Measurements from ENCODE around the gene PEPD.
"Not testable (repeated sequence)": the region's sequence is repeated elsewhere in the genome, so short reads cannot be mapped to it uniquely, and the experiment has no call there.

The PEPD gene

DNA sequence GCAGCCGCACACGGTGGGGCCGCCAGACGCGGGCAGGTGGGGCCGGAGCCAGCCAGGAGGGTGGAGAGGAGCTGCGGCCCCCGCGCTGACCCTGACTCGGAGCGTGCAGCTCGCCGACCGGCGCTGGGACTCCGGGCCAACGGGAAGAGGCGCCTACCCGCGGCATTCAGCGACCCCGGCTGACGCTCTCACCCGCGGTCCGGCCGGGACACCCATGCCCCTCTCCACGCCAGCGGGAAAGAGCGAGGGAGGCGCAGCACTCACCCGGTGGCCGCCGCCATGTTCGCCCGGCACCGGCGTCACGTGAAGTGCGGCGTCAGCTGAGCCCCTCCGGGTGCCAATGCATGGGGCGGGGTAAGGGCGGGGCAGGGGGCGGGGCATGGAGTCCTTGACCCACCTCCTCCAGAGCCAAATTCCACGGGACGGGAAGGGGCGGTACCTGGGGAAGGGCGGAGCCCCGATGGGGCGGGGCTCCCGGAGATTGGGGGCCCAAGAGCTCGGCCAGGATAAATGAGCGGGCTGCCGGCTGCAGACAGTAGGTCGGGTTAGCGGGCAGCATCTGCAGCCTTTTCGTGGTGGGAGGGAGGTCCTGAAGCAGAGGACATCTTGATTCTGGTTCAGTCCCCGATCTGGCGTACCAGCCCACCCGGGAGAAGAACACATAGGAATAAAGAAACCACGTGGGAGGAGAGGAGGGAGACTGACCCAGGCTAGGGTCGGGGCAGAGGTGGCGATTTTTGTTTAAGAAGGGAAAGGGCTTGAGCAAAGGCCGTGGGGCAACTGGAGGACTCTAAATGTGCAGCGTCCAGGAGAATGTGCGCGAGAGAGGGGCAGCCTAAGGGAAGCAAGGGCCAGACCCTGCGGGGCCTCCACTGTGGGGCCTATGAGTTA lies at the start of gene PEPD:
TSS of gene PEPD (minus strand) at position 312 of the 891 bp plus-strand sequence. CDS start at position 281, 31 bp downstream.
- in situ Hi-C loops (cut with HindIII; ENCODE audit: low sequenced_read_pairs): no loop called here

DNA sequence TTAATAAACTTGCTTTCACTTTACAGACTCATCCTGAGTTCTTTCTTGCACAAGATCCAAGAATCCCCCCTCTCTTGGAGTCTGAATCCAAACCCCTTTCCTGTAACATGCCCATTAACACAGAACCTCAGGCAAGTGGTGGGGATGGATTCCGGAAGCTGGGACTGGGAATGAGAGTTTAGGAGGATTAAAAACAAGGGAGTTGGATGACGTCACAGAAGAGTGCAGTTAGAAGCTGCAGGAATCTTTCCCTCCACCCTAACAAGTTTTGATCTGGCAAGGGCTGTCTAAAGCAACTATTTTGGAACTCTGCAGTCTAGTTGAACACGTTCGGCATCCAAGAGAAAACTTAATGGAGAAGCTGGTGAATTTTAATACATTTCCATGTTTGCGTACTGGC lies 48.2 kb upstream of the PEPD start:
- in situ Hi-C loops (cut with HindIII; ENCODE audit: low sequenced_read_pairs): no loop called here

GRCh38 chr19:33568706-33569105 lies 47.1 kb upstream of the PEPD start:
- in situ Hi-C loops (cut with HindIII; ENCODE audit: low sequenced_read_pairs): no loop called here

GRCh38 chr19:33564836-33565338 lies 43.3 kb upstream of the PEPD start:
- in situ Hi-C loops (cut with HindIII; ENCODE audit: low sequenced_read_pairs): no loop called here

- in situ Hi-C loops (cut with HindIII; ENCODE audit: low sequenced_read_pairs): no loop called here
Observed at GRCh38 chr19:33562636-33563035, 41.0 kb upstream of the PEPD start.

GRCh38 chr19:33561666-33562065 lies 40.1 kb upstream of the PEPD start:
- in situ Hi-C loops (cut with HindIII; ENCODE audit: low sequenced_read_pairs): not testable (repeated sequence)

DNA sequence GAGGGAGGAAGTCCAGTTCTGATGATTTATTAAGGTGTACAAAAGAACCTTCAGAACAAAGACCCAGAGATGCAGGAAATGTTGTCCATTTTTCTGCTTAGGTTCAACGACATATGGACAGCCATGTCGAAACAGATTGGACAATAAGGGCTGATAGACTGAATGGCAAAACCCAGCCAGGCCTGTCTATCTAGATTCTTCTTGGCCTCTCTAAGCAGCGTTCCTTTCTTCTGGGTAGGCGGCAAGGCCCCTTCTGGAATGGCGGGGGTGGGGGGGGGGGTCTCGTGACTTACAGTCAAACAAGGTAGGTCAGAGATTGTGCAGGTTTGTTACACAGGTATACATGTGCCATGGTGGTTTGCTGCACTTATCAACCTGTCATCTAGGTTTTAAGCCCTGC lies 39.7 kb upstream of the PEPD start:
- in situ Hi-C loops (cut with HindIII; ENCODE audit: low sequenced_read_pairs): no loop called here

GRCh38 chr19:33559996-33560395 lies 38.4 kb upstream of the PEPD start:
- in situ Hi-C loops (cut with HindIII; ENCODE audit: low sequenced_read_pairs): no loop called here

DNA sequence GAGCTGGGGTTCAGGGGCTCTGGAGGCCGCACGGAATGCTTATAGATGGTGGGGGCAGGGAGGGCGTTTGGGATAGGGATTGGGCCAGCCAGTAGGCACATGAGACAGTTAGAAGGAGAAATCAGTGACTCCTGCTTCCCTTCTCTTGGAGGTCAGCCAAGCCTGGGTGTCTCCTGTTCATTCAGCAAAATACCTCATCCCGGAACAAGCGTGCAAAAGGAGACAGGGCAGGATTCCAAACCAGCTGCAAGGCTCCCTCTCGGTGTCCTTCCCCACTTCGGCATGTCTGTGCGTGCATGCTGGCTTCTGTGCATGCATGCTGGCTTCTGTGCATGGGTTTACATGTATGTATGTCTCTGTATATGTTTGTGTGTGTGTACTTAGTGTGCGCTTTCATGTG lies 37.3 kb upstream of the PEPD start:
- in situ Hi-C loops (cut with HindIII; ENCODE audit: low sequenced_read_pairs): no loop called here

DNA sequence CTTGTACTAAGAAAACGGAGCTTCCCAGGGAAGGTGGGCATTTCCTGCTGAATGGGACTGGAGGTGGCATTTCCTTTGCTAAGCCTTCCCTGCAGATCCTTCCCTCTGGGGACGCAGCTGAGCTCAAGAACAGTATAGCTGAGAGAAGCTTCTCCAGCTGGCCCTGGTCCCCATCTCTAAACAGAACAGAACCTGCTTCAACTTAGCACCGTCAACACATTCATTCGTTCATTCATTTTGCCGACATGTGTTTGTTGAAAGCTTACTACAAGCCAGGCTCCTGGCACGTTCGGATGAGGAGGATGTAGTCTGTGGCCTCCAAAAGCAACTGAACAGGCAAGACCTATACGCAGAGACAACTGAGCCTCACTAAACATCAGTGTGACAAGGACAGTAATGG lies 36.6 kb upstream of the PEPD start:
- in situ Hi-C loops (cut with HindIII; ENCODE audit: low sequenced_read_pairs): no loop called here

DNA sequence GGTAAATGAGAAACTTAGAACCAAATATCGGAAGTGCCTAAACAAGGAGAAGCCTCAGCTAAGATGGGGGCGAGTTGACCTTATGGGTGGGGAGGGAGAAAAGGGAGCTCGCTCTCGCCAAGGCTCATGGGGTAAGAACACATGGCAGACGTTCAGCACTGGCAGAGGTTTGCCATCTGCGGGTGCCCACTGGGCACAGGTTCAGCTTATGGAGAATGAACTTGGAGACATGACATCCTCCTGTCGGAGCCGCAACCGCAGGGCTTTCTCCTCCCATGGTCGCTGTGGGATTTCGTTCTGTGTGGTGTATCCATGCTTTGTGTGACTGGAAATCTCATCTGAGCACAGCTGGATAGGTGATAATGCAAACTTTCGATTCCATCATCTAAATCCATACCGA lies 36.1 kb upstream of the PEPD start:
- in situ Hi-C loops (cut with HindIII; ENCODE audit: low sequenced_read_pairs): no loop called here

DNA sequence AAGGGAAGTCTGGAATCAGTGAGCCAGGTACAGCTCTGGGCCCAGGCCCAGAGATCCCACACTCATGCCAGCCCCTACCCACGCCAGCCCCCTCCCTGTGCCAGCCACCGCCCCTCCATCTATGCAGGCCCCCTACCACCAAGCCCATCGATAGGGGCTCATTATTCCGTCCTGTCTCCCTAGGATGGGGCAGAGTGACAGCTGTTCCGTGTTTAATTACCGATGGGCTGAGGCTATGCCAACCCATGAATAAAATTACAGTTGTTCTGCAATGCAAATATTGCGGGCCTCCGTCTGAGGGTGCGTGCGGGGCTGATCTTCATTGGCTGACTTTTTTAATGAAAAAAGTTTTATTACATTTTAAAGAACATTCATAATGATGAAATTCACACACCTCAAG lies 35.6 kb upstream of the PEPD start:
- in situ Hi-C loops (cut with HindIII; ENCODE audit: low sequenced_read_pairs): no loop called here

DNA sequence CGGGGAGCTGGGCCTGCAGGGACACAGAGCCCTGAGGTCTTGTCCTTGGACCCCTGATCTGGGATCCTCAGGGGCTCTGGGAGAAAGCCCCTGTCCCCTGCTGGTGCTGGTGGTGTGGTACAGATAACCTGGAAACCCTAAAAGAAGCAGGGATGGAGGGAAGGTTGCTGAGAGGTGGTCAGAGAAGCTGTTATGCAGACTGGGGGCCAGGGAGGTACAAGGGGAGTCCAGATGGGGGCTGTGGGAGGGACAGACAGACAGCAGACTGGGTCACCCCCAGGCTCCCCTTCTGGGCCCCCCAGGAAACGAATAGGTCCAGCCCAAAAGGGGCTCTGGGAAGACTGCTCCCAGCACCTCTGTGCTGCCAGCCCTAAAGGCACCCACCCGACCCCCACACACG lies 34.7 kb upstream of the PEPD start:
- in situ Hi-C loops (cut with HindIII; ENCODE audit: low sequenced_read_pairs): no loop called here

DNA sequence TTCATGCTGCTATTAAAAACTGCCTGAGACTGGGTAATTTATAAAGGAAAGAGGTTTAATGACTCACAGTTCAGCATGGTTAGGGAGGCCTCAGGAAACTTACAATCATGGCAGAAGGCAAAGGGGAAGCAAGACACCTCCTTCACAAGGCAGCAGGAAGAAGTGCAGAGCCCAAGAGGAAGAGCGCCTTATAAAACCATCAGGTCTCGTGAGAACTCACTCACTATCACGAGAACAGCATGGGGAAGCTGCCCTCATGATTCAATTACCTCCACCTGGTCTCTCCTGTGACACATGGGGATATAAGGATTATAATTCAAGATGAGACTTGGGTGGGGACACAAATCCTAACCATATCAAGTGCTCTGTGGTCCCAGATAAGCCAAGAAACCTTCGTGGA lies 34.1 kb upstream of the PEPD start:
- in situ Hi-C loops (cut with HindIII; ENCODE audit: low sequenced_read_pairs): not testable (repeated sequence)

GRCh38 chr19:33554821-33555220 lies 33.2 kb upstream of the PEPD start:
- in situ Hi-C loops (cut with HindIII; ENCODE audit: low sequenced_read_pairs): no loop called here

- in situ Hi-C loops (cut with HindIII; ENCODE audit: low sequenced_read_pairs): no loop called here
Observed at GRCh38 chr19:33554391-33554790, 32.8 kb upstream of the PEPD start.

GRCh38 chr19:33553530-33554310 lies 32.1 kb upstream of the PEPD start:
- in situ Hi-C loops (cut with HindIII; ENCODE audit: low sequenced_read_pairs): no loop called here

DNA sequence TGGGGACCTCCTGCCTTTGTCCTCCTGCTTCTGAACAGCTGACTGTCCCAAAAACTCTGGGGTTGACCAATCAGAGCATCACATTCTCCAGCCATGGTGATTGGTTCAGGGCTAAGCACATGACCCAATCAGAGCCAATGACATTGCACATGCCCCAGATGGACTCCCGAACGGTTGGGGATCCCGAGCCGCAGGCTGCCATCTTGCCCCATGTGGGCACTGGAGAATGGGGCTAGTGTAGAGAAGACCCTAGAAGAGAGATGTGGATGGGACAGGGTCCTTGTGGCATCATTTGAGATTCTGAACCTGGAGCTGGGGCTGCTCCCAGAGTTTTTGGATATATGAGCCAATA lies 31.3 kb upstream of the PEPD start:
- in situ Hi-C loops (cut with HindIII; ENCODE audit: low sequenced_read_pairs): no loop called here

GRCh38 chr19:33552191-33552927 lies 30.8 kb upstream of the PEPD start:
- in situ Hi-C loops (cut with HindIII; ENCODE audit: low sequenced_read_pairs): no loop called here

GRCh38 chr19:33551676-33552075 lies 30.1 kb upstream of the PEPD start:
- in situ Hi-C loops (cut with HindIII; ENCODE audit: low sequenced_read_pairs): no loop called here

- in situ Hi-C loops (cut with HindIII; ENCODE audit: low sequenced_read_pairs): no loop called here
Observed at GRCh38 chr19:33550768-33551167, 29.2 kb upstream of the PEPD start.

Measured in endothelial cell of hepatic sinusoid (primary cell).